Astrocyte (in vitro differentiated cells and primary cell): ENCODE results near the gene SUSD6.

Experiments used
- EZH2 ChIP-seq: IDR thresholded peaks from 2 replicates; pipeline ENCODE4 v1.6.1; 2012; ENCODE audit warnings: mild to moderate bottlenecking, low read length, inconsistent platforms; ENCODE audit not compliant: insufficient read depth
- TF ChIP-seq, protein P1 (sequence below): IDR thresholded peaks from 2 replicates; pipeline ENCODE4 v1.5.1; 2011; ENCODE audit warnings: low read depth, mild to moderate bottlenecking, inconsistent platforms, low read length, moderate library complexity; ENCODE audit not compliant: insufficient read depth

DNA sequence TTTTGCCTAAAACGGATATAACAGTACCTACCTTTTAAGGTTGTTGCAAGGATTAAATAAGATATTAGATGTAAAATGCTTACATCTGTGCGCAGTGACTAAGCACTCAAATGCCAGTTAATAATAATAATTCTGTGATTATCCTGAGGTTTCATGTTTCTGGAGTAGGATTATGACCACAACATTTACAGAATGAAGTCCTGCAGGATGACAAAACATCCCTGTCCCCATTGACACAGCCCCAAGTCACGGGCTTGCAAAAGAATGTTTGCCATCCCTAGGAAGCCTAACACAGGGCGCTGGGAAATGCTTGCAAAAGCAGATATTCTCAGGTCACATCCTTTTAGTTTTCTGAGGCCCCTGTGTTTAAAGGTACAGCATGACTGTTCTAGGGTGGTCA is 20.1 kb downstream of the SUSD6 start:
- TF ChIP-seq, protein P1, sequence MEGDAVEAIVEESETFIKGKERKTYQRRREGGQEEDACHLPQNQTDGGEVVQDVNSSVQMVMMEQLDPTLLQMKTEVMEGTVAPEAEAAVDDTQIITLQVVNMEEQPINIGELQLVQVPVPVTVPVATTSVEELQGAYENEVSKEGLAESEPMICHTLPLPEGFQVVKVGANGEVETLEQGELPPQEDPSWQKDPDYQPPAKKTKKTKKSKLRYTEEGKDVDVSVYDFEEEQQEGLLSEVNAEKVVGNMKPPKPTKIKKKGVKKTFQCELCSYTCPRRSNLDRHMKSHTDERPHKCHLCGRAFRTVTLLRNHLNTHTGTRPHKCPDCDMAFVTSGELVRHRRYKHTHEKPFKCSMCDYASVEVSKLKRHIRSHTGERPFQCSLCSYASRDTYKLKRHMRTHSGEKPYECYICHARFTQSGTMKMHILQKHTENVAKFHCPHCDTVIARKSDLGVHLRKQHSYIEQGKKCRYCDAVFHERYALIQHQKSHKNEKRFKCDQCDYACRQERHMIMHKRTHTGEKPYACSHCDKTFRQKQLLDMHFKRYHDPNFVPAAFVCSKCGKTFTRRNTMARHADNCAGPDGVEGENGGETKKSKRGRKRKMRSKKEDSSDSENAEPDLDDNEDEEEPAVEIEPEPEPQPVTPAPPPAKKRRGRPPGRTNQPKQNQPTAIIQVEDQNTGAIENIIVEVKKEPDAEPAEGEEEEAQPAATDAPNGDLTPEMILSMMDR = no peak
- no peak for TF ChIP-seq EZH2
